HG03159 (cell line): ENCODE data around the gene UXS1.

Experiments used
- ATAC-seq: cut with Tn5 transposase; IDR thresholded peaks from one replicate; pipeline ENCODE4 v1.9.1; 2021; ENCODE audit warnings: mild to moderate bottlenecking, moderate library complexity; ENCODE audit not compliant: unreplicated experiment

The UXS1 gene

GRCh38 chr2:106161938-106162820 lies 31.9 kb downstream of the UXS1 start:
- ATAC-seq: no peak

GRCh38 chr2:106161341-106161740 lies 32.8 kb downstream of the UXS1 start:
- no peak for ATAC-seq

- peak; percentile 41 for ATAC-seq
These were observed 33.3 kb downstream of the UXS1 start for GRCh38 chr2:106160786-106161261.

- ATAC-seq: peak; percentile 42
These were observed 34.0 kb downstream of the UXS1 start for GRCh38 chr2:106159866-106160785.

GRCh38 chr2:106158871-106159270 lies 35.2 kb downstream of the UXS1 start:
- ATAC-seq: no peak

GRCh38 chr2:106158131-106158530 lies 36.0 kb downstream of the UXS1 start:
- ATAC-seq: no peak

GRCh38 chr2:106157416-106157815 lies 36.7 kb downstream of the UXS1 start:
- ATAC-seq: no peak

- no peak for ATAC-seq
These were observed 37.5 kb downstream of the UXS1 start for GRCh38 chr2:106156305-106157296.

- no peak for ATAC-seq
These were observed 40.3 kb downstream of the UXS1 start for GRCh38 chr2:106153781-106154180.

GRCh38 chr2:106147665-106148064 lies 46.4 kb downstream of the UXS1 start:
- ATAC-seq: peak; percentile 65

GRCh38 chr2:106147159-106147558 lies 46.9 kb downstream of the UXS1 start:
- ATAC-seq: no peak

- no peak for ATAC-seq
These were observed 49.3 kb downstream of the UXS1 start for GRCh38 chr2:106144621-106145331.

- no peak for ATAC-seq
These were observed 50.4 kb downstream of the UXS1 start for GRCh38 chr2:106143495-106144215.

- ATAC-seq: no peak
These were observed 51.4 kb downstream of the UXS1 start for GRCh38 chr2:106142683-106143082.

GRCh38 chr2:106140913-106141312 lies 53.2 kb downstream of the UXS1 start:
- ATAC-seq: no peak

GRCh38 chr2:106140113-106140512 lies 54.0 kb downstream of the UXS1 start:
- no peak for ATAC-seq

- ATAC-seq: no peak
These were observed 54.7 kb downstream of the UXS1 start for GRCh38 chr2:106139238-106139935.

GRCh38 chr2:106138543-106139237 lies 55.4 kb downstream of the UXS1 start:
- ATAC-seq: no peak
